NCI-H128 (cell line): ENCODE results near the gene GBF1.
"Not testable (repeated sequence)": the region's sequence is repeated elsewhere in the genome, so short reads cannot be mapped to it uniquely, and the experiment has no call there.

Experiments
- DNase-seq: peaks from one replicate; lab custom pipeline; 2025; ENCODE audit not compliant: unreplicated experiment; lab: John Stamatoyannopoulos, UW

Gene GBF1

DNA sequence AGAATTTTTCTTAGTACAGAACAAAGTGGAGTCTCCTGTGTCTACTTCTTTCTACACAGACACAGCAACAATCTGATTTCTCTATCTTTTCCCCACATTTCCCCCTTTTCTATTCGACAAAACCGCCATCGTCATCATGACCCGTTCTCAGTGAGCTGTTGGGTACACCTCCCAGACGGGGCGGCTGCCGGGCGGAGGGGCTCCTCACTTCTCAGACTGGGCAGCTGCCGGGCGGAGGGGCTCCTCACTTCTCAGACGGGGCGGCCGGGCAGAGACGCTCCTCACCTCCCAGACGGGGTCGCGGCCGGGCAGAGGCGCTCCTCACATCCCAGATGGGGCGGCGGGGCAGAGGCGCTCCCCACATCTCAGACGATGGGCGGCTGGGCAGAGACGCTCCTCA lies 56.0 kb downstream of the GBF1 start:
- DNase-seq: not testable (repeated sequence)

DNA sequence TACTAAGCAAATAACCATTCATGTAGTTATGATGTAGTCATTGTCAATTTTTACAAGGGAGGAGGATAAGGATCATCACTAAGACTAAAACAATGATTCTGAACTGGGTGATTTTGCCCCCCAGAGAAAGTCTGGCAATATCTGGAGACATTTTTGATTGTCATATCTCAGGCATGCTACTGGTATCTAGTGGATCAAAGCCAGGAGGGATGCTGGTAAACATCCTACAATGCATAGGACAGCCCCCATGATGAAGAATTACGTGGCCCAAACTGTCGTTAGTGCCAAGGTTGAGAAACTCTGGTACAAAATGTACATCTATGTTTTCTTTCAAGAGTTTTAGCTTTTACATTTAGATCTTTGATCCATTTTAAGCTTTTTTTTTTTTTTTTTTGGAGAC lies 57.3 kb downstream of the GBF1 start:
- DNase-seq: no peak

DNA sequence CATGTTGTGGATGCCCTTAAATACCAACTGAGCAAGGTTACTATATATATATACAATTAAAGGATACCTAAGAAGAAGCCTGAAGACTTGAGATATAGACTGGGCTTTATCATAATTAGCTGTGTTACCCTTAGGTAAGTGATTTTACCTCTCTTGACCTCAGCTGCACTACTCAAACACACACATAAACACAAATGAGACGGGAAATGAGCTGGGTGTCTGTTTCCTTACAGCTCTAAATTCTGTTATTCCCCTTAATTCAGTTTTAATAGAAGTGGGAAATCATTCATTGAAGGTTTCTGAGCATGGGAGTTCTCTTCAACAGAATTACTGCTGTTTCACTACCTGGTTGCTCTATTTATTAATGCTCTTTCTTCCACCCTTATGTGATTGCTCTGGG lies 60.7 kb downstream of the GBF1 start:
- no peak for DNase-seq

DNA sequence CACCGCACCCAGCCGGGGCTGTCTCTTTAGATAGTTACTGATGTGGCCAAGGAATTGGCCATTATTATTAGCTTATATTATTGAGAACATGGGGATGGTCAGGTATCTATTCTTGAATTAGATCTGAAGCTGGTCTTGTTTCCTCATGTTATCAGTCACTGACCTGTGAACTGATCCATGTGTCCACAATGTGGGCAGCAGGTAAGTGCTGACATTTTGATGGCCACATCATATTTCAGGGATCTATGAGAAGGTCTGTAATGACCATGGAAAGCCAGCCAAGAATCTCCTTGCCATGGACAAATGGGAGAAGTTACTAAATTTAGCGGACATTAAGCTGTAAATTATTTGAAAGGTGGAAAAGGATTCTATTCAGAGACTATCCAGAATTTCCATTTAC lies 61.4 kb downstream of the GBF1 start:
- DNase-seq: no peak

DNA sequence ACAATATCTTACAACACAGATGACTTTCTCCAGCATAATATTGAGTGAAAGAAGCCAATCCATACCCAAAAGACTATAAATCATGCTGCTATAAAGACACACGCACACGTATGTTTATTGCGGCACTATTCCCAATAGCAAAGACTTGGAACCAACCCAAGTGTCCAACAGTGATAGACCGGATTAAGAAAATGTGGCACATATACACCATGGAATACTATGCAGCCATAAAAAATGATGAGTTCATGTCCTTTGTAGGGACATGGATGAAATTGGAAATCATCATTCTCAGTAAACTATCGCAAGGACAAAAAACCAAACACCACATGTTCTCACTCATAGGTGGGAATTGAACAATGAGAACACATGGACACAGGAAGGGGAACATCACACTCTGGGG lies 63.0 kb downstream of the GBF1 start:
- DNase-seq: not testable (repeated sequence)

DNA sequence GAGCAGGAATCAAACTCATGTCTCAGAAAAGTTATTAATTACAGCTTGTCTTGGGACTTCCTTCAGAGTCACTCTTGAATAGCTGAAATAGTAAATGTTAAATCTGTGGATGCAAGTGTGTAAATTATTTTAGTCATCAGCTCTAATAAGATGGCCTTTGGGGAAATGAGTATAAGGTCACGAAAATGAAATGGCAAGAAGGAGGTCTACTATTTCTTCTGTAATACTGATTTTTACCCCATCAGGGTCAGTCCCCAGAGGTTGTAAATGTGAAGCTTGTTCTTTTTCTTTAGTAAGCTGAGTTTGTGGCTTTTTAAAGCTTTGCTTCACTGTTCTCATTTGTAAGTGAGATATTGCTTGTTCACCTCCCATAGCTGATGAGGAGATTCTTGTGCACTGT lies 63.9 kb downstream of the GBF1 start:
- no peak for DNase-seq

DNA sequence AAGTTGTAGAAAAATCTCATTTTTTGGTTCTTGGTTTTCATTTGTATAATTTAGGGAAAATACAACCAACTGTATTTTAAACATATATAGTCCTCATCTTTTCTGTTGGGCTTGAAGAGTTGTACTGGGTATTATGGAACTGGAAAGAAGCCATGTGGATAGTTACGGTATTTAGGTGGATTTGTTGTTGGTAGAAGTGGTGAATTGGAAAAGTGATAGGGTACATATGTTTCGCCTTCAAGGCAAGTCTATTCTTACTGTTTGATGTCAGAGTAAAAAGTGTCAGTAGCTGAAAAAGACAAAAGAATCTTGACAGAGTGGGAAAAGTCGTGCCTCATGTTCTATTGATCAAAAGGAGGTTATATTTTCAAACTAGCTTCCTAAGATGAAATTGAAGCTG lies 64.6 kb downstream of the GBF1 start:
- no peak for DNase-seq

DNA sequence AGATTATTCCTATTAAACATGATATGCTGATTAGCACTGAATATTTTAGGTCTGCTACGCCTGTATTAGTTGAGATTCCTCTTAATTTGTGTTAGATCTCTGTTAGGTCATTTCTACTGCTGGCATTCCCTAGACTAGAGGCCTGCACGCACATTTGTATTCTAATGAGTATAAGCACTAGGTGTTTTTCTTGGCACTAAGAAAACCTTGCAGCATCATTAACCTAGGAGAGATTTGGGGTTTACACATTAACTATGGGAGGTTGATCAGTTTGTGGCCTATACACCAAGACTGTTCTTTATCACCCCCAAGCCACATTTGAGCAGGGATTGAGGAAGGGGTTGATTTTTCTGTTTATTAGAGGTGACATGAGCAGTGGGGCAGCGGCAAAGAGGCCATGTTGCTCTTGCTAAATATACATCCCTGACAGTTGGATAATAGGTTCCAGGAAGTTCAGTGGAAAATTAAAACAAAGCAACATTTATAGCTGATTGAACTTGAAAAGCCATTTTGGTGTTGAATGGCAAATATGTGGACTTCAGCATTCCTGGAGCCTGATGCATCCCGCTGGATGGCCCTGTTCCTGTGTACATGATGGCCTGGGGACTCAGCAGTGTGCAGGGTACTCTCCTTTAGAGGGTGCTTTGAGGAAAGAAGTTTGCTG lies 65.2 kb downstream of the GBF1 start:
- no peak for DNase-seq

DNA sequence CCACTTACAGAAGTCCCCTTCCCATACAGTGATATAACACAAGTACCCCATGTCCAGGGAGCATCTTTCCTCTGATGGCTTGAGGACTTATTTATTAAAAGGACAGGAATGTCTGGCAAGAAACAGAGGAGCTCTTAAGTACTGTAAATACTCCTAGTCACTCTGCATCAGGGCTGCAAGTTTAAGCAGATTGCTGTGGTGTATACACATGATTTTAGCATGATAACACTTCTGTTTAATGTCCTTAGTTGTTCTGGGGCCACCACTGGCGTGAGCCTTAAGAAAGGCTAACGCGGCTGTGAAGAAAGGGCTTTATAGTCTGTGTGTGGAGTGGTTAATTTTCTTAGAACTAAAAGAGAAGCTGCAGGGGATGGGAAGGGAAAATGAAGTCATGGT lies 65.7 kb downstream of the GBF1 start:
- DNase-seq: no peak

DNA sequence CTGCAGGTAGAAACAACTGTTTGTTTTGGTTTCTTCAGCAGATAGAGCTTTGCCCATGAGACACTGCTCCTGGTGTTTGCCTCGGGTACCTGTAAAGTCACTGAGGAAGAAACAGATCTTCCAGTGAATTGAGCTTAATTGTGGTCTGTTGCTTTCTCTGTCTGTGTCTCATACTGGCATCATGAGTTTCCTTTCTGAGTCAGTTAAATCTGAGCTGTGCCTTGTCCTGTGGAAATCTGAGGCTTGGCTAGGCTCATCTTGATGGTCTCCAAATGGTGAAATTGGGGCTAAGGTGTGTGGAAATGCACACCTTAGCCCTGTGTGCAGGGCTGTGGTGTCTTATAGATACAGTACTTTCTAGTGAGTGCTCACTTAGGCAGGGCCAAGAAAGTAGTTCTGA lies 67.4 kb downstream of the GBF1 start:
- DNase-seq: no peak

DNA sequence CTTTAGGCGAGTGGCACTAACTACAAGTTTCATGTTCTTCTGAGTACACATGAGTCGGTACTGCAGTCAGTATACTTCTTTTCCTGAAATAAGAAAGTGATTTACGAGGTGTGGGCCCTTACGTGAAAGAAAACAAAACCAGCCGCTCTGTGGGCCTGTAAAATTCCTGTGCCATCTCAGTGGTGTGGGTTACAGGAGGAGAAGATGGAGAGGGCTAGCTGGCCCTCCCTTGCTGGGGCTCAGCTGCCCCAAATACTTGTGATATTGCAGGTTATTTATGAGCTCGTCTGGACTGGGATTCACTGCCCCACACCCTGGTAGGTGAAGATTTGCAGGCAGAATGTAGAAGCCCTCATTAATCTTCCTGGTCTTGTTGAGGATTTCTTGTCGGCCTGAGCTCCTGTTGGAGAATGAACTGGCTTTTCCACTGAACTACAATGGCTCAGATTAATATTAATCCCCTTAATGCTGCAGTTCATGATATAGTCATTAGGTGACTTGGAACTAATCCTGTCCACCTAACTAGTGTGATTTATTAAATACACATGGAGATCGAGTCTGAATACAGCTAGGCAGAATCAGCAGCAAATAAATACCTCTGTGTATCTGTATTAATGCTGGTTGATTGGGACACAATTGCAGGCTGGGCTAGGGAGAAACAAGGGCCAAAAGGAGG lies 68.0 kb downstream of the GBF1 start:
- DNase-seq: no peak

DNA sequence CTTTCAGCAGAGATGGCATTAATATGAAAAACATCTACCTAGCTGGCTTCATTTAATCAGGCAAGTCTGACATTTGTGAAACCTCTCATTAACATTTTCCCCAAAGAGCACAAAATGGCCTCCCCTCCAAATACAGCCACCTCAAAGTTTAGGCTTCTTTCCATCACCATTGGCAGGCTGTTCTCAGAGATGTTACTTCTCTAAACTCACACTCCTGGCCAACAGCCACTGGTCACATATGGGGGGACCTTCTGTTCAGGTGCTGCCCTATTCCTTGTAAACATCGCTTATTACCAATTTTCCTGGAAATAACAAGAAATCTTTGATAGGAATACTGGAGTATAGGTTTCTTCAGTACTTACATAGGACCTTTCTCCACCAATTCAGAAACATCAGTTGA lies 69.5 kb downstream of the GBF1 start:
- DNase-seq: no peak

DNA sequence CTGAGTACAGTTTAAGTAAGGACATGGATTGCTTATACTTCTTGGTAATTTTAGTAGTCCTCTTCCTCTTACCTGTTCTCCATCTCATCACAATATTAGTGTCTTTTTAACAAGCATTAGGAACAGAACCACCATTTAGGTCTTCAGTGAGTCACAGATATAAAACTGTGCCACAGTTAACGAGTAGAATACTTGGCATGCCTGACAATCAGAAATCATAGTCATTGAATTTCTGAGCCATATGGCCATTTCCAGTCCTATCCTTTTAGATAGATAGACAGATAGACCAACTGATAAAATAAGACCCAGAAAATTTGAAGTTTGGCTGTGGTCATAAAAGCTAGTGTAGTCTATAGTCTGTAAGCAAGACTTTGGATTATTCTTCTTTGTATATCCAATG lies 71.1 kb downstream of the GBF1 start:
- no peak for DNase-seq

DNA sequence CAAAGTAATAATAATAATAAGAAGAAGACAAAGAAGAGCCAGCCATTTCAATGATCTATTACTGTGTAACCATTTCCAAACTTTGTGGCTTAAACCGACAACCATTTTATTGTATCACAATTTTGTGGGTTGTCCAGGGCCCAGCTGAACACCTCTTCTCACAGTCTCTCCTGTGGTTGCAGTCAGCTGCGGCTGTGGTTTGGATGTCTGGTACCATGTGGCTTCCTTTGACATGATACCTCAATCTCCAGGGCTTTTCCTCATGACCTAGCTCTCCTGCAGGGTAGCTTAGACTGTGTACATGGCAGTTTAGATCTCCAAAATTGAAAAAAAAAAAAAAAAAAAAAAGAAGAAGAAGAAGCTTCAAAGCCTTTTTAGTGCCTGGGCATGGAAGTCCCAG lies 77.6 kb downstream of the GBF1 start:
- DNase-seq: no peak

DNA sequence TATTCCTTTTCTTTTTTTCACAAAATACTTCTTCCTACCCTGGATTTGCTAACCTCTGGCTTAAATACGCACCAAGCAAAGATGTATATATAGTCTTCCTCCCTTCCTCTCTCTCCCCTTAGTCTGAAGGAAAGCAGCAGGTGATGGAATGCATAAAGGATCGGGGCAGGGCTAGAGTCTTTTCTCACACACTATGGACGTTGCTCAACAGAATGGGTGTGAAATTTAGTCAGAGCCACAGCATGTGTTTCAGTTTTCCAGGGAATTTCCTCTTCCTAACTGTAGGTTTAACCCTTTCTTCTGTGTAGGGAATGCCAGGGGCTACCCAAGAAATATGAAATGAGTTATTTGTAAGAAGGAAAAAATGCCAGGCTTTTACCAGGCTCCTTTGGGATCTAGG lies 78.7 kb downstream of the GBF1 start:
- no peak for DNase-seq

DNA sequence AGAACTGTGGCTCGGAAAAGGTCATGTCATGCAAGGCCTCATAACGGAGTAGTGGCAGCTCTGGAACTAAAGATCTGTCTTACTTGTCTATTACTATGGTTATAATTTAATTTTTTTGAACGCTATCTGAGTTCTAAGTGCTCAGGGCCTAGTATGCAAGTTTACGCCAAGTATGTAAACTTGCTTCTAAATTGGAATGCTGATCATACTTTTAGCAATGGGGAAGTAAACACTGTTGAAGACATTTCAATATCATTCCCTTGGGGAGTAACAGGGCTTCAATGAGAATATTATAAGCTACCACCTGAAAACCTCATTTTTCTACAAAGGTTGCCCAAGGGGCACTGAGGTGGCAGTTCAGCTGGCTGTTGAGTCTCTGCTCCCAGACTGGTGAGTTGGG lies 80.7 kb downstream of the GBF1 start:
- no peak for DNase-seq

DNA sequence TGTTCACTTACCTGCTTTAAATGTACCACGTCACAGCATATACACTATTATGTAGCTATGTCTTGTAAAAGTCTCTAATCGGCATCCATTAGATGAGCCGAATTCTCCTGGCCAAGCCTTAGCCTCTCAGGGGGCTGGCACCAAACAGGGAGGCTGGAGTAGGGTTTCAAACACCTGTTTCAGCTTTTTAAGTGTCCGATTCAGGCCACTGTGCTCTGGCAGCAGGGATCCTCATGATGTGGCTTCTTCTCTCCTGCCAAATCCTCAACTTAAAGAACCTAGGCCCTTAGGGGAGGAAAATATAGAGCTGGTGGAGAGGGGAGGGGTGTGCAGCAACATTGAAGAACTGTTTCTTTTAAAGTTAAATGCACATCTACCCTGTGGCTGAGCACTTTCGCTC lies 81.7 kb downstream of the GBF1 start:
- no peak for DNase-seq

DNA sequence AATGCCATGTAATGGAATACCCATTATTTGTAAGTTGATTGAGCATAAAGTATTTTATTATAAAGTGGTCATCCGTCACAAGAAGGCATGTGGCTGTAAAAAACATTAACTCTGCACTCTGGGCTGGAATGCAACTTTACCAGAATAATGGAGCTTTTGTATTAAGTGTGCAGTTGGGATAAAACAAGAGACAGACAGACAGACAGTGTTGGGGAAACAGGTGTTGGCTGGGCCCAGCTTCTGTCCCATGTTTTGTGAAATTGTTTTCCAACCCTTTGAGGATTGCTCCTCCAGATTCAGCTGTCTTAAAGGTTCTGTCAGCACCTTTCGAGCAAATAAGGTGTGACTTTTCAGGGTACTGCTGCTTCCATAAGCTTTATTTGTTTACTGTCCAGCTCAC lies 82.3 kb downstream of the GBF1 start:
- DNase-seq: no peak

DNA sequence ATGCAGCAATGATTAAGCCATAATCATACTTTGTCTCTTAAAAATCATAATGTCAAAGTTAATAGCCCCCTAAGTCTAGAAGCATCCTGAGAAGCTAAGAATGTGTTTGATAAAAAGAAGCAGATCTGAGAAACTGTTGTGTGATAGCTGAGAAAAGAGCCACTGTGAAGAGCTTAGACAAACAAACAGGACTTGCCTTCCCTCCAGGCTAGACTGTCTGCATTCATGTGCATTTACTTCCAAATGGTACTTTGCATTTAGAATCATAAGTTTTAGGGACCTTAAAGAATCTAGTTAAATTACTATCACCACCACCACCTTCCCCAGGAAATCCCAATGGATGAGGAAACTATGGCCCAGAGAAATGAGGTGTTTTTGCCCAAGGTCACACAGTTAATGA lies 87.4 kb downstream of the GBF1 start:
- no peak for DNase-seq

DNA sequence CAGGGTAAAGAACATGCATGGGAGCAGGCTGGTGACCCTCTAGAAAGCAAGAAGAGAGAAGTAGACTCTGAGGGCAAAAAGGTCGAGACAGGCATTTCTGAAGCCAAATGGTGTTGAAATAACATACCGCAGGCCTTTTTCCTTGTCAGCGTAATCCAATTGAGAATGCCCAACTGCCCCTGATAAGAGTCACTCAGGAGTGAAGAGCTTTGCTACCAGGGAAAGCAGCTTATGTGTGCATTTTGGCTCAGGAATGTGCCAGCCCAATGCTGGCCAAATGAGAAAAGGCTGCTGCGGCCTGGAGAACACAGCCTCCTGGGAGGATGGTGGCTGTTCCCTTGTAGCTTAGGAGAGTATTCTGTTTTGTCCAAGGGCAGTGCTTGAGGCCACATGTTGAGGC lies 88.8 kb downstream of the GBF1 start:
- no peak for DNase-seq

DNA sequence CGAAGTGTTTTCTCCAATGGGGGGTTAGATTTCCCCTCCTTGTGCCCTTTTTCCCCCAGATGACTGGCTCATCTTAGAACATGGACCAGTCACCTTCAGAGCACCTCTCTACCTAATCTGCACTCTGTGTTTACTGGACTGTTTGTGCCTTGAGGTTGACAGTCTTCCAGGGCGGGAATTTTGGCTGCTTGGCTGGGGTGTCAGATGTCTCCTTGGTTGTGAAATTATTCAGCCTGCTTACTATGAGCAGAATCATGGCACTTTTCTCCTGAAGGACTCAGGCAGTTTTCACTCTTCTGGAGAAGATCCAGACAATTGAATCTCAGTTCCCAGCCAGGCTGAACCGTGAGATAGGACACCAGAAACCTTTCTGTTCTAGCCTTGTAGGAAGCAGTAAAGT lies 89.9 kb downstream of the GBF1 start:
- no peak for DNase-seq

DNA sequence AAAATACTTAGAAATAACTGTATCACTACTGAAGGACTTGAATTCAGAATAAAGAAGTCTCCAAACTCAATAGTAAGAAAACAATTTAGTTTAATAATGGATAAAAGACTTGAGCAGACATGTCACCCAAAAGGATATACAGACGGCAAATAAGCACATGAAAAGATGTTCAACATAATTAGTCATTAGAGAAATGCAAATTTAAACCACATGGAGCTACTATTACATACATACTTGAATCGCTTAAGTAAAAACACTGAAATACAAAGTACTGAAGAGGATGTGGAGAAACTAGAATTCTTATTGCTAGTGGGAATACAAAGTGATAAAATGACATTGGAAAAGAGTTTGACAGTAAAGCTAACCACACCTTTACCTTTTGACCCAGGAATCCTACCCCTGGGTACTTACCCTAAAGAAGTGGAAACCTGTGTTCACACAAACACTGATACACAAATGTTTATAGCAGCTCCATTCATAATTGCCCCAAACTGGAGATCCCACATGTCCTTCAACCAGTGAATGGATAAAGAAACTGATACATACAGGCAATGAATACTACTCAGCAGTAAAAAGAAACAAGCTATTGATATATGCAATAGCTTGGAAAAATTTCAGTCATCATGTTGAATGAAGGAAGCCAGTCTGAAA lies 95.8 kb downstream of the GBF1 start:
- DNase-seq: no peak

DNA sequence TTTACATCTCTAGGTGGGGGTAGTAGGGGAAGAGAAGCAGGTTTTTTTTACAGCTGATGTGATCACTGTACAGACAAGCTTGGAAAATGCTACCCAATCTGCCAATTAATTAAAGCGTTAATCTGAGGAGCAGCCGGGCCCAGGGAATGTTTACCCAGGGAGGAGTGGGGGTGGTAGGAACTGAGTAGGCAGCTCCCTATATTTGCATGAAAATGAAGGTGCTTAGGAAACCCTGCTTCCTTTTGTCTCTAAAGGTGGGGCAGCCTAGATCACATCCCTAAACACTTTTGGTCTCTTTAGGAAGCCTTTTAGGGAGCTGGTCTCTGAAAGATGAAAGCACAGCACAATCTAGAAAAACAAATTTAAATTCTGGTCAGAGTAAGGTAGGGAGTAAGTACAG lies 97.1 kb downstream of the GBF1 start:
- DNase-seq: no peak
